Subcutaneous abdominal adipose tissue (tissue), 5 donors: Measurements from ENCODE around the gene NPAT.
"Not testable (repeated sequence)": the region's sequence is repeated elsewhere in the genome, so short reads cannot be mapped to it uniquely, and the experiment has no call there.

ENCODE experiments used
- H3K27ac ChIP-seq: one replicate; pipeline ENCODE4 v1.7.0; 2013; ENCODE audit warnings: low read depth, mild to moderate bottlenecking, inconsistent platforms, low read length, moderate library complexity
- H3K27me3 ChIP-seq, 5 donors: one replicate each; pipeline ENCODE4 v1.7.0; 2013; ENCODE audit warnings: low read length in 5 of 5, inconsistent platforms in 1 of 5; ENCODE audit not compliant: control insufficient read depth in 5 of 5, insufficient read depth in 4 of 5
- H3K36me3 ChIP-seq, 5 donors: one replicate each; pipeline ENCODE4 v1.7.0; 2013; ENCODE audit warnings: low read length in 5 of 5; ENCODE audit not compliant: control insufficient read depth in 5 of 5, insufficient read depth in 5 of 5
- H3K4me1 ChIP-seq, 5 donors: one replicate each; pipeline ENCODE4 v1.7.0; 2013; ENCODE audit warnings: low read length in 5 of 5, mild to moderate bottlenecking in 3 of 5, moderate library complexity in 1 of 5; ENCODE audit not compliant: control insufficient read depth in 5 of 5, insufficient read depth in 5 of 5
- H3K4me3 ChIP-seq, 5 donors: one replicate each; pipeline ENCODE4 v1.7.0; 2013; ENCODE audit warnings: low read length in 5 of 5, low read depth in 1 of 5
- H3K9ac ChIP-seq, 5 donors: one replicate each; pipeline ENCODE4 v1.7.0; 2013; ENCODE audit warnings: low read length in 5 of 5, mild to moderate bottlenecking in 4 of 5, moderate library complexity in 3 of 5
- H3K9me3 ChIP-seq, 5 donors: one replicate each; pipeline ENCODE4 v1.7.0; 2013; ENCODE audit warnings: low read length in 5 of 5; ENCODE audit not compliant: control insufficient read depth in 5 of 5
- donor health status: healthy.
- donor health status: healthy.
- donor health status: healthy.
- donor health status: healthy.
- donor health status: healthy.

Gene NPAT

DNA sequence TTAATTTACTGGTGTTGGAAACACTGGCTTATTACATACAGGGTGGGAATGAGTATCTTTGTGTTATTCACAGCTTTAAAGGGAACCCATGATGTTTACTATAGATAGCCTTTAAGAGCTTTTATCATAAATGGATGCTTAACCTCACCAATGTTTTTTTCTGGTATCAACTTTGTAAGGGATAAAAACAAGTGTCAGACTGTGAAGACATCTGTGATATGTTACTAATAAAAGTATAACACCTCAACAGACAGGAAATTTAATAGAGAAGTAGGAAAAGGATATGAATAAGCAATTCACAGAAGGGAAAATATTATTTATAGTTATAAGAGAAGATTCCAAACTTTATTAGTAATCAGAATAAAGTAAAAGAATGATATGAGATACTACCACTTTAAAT is 54.8 kb downstream of the NPAT start:
- no peaks in the 10 kb centered on the region for H3K27me3 ChIP-seq
- H3K9ac ChIP-seq = no peak overlapping the region
- peaks cover 0 to 12% (median 0%) of the 10 kb centered on the region in 5 donors for H3K4me1 ChIP-seq
- H3K4me3 ChIP-seq = no peak overlapping the region
- H3K9me3 ChIP-seq = no peaks in the 10 kb centered on the region
- H3K27ac ChIP-seq = no peak overlapping the region
- H3K36me3 ChIP-seq = peaks cover 18 to 41% (median 25%) of the 10 kb centered on the region in 5 donors

GRCh38 chr11:108162878-108163277 is 59.6 kb downstream of the NPAT start:
- peaks cover 26 to 64% (median 39%) of the 10 kb centered on the region in 5 donors for H3K36me3 ChIP-seq
- H3K9ac ChIP-seq, H3K27ac ChIP-seq, H3K27me3 ChIP-seq, H3K4me1 ChIP-seq, H3K9me3 ChIP-seq, H3K4me3 ChIP-seq: not testable (repeated sequence)

- Histone ChIP-seq H3K36me3 (peaks cover 30 to 72% (median 41%) of the 10 kb centered on the region in 5 donors), H3K27ac (no peak overlapping the region)
Measured at GRCh38 chr11:108160970-108161566, 61.4 kb downstream of the NPAT start.

DNA sequence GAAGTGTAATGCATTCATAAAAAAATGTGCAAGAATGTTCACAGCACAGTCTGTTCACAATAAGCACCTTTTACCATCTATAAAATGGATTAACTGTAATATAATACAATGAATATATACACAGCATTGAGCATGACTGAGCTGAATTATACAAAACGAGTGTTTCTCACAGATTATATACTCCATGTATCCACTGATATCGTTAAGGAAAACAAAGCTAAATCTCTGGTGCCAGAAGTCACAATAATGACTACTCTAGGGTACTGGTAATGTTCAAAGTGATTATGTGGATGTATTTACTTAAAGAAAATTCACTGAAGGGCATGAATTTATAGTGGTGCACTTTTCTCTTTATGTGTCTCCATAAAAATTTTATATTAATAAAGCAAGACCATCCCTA is 67.8 kb downstream of the NPAT start:
- H3K27ac ChIP-seq = no peak overlapping the region
- H3K4me1 ChIP-seq = peaks cover 0 to 7% (median 4%) of the 10 kb centered on the region in 5 donors
- no peaks in the 10 kb centered on the region for H3K27me3 ChIP-seq
- peaks cover 27 to 67% (median 53%) of the 10 kb centered on the region in 5 donors for H3K36me3 ChIP-seq
- H3K4me3 ChIP-seq = no peak overlapping the region
- no peak overlapping the region for H3K9ac ChIP-seq
- no peaks in the 10 kb centered on the region for H3K9me3 ChIP-seq

More at GRCh38 chr11:108160970-108161566, 61.4 kb downstream of the NPAT start:
- Histone ChIP-seq H3K4me1 (no peaks in the 10 kb centered on the region), H3K27me3 (no peaks in the 10 kb centered on the region), H3K9me3 (no peaks in the 10 kb centered on the region), H3K9ac (no peak overlapping the region), H3K4me3 (no peak overlapping the region)

DNA sequence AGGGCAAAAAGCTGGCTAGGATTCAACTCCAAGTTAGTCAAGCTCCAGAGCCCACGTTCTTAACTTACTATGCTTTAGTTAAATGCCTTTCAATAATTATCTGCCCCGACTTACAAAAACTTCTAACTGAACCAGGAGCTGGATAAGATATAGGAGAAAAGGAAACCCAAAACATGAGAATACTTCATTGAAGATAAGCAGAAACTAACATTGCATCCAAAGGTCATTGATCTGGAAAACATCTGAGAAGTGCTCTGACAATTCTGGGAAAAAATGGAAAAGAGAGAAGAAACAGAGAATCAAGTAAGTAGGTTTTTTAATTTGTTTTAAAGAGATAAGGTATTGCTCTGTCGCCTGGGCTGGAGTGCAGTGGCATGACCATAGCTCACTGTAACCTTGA is 73.9 kb downstream of the NPAT start:
- Histone ChIP-seq H3K4me1 (peaks cover 0 to 7% (median 4%) of the 10 kb centered on the region in 5 donors), H3K4me3 (no peak overlapping the region), H3K9ac (no peak overlapping the region), H3K36me3 (peaks cover 51 to 81% (median 68%) of the 10 kb centered on the region in 5 donors), H3K9me3 (no peaks in the 10 kb centered on the region), H3K27me3 (no peaks in the 10 kb centered on the region), H3K27ac (no peak overlapping the region)

- no peak overlapping the region for H3K4me3 ChIP-seq
- no peak overlapping the region for H3K27ac ChIP-seq
- H3K36me3 ChIP-seq = peaks cover 57 to 92% (median 82%) of the 10 kb centered on the region in 5 donors
- H3K9ac ChIP-seq = no peak overlapping the region
- H3K9me3 ChIP-seq = no peaks in the 10 kb centered on the region
- H3K4me1 ChIP-seq = peaks cover 0 to 7% (median 4%) of the 10 kb centered on the region in 5 donors
- no peaks in the 10 kb centered on the region for H3K27me3 ChIP-seq
Measured at GRCh38 chr11:108147150-108147549, 75.3 kb downstream of the NPAT start.

- Histone ChIP-seq H3K9ac (no peak overlapping the region), H3K27me3 (no peaks in the 10 kb centered on the region), H3K9me3 (no peaks in the 10 kb centered on the region), H3K4me3 (no peak overlapping the region), H3K36me3 (peaks cover 65 to 95% (median 90%) of the 10 kb centered on the region in 5 donors), H3K4me1 (no peaks in the 10 kb centered on the region), H3K27ac (no peak overlapping the region)
Measured at GRCh38 chr11:108144615-108145014, 77.8 kb downstream of the NPAT start.

- no peaks in the 10 kb centered on the region for H3K9me3 ChIP-seq
- no peaks in the 10 kb centered on the region for H3K27me3 ChIP-seq
- no peak overlapping the region for H3K9ac ChIP-seq
- no peak overlapping the region for H3K27ac ChIP-seq
- no peak overlapping the region for H3K4me3 ChIP-seq
- H3K36me3 ChIP-seq = peaks cover 57 to 82% (median 76%) of the 10 kb centered on the region in 5 donors
- H3K4me1 ChIP-seq = no peaks in the 10 kb centered on the region
Measured at GRCh38 chr11:108142304-108142703, 80.1 kb downstream of the NPAT start.

GRCh38 chr11:108137212-108137611 is 85.2 kb downstream of the NPAT start:
- Histone ChIP-seq H3K27me3 (no peaks in the 10 kb centered on the region), H3K36me3 (peaks cover 47 to 64% (median 50%) of the 10 kb centered on the region in 5 donors), H3K4me3 (no peak overlapping the region), H3K9me3 (no peaks in the 10 kb centered on the region), H3K4me1 (peaks cover 0 to 3% (median 0%) of the 10 kb centered on the region in 5 donors), H3K27ac (no peak overlapping the region), H3K9ac (no peak overlapping the region)

GRCh38 chr11:108135845-108136544 is 86.4 kb downstream of the NPAT start:
- peaks cover 37 to 55% (median 41%) of the 10 kb centered on the region in 5 donors for H3K36me3 ChIP-seq
- no peak overlapping the region for H3K27ac ChIP-seq

More at GRCh38 chr11:108135845-108136544, 86.4 kb downstream of the NPAT start:
- Histone ChIP-seq H3K27me3 (no peaks in the 10 kb centered on the region), H3K9ac (no peak overlapping the region), H3K4me1 (peaks cover 0 to 6% (median 0%) of the 10 kb centered on the region in 5 donors), H3K4me3 (no peak overlapping the region), H3K9me3 (no peaks in the 10 kb centered on the region)
